IPS DF 19.7 (cell line): ENCODE measurements around the gene KCNH6.

Source experiments
- DNase-seq: peaks from one replicate; pipeline ENCODE4 v3.0.0-alpha.2; 2013; ENCODE audit warnings: low read depth, low spot score

The KCNH6 gene

GRCh38 chr17:63533433-63534077, 10.4 kb downstream of the KCNH6 start:
- no peak for DNase-seq

- DNase-seq: no peak
These were observed 11.0 kb downstream of the KCNH6 start for GRCh38 chr17:63534078-63534570.

GRCh38 chr17:63534816-63535455, 11.8 kb downstream of the KCNH6 start:
- DNase-seq: no peak

- DNase-seq: no peak
These were observed 12.5 kb downstream of the KCNH6 start for GRCh38 chr17:63535640-63536039.

GRCh38 chr17:63537001-63537400, 13.8 kb downstream of the KCNH6 start:
- no peak for DNase-seq

- DNase-seq: no peak
These were observed 15.0 kb downstream of the KCNH6 start for GRCh38 chr17:63537991-63538692.

GRCh38 chr17:63538693-63539595, 15.8 kb downstream of the KCNH6 start:
- DNase-seq: no peak

- DNase-seq: no peak
These were observed 17.4 kb downstream of the KCNH6 start for GRCh38 chr17:63540590-63540989.

- no peak for DNase-seq
These were observed 19.0 kb downstream of the KCNH6 start for GRCh38 chr17:63542218-63542545.

- DNase-seq: no peak
These were observed 20.0 kb downstream of the KCNH6 start for GRCh38 chr17:63542942-63543821.

GRCh38 chr17:63543822-63544420, 20.8 kb downstream of the KCNH6 start:
- no peak for DNase-seq

GRCh38 chr17:63544467-63545301, 21.5 kb downstream of the KCNH6 start:
- DNase-seq: no peak

GRCh38 chr17:63546308-63547082, 23.3 kb downstream of the KCNH6 start:
- DNase-seq: no peak

- no peak for DNase-seq
These were observed 23.9 kb downstream of the KCNH6 start for GRCh38 chr17:63547083-63547523.

GRCh38 chr17:63549289-63549945, 26.3 kb downstream of the KCNH6 start:
- DNase-seq: no peak

- DNase-seq: peak; percentile 99
These were observed 27.0 kb downstream of the KCNH6 start, which contains the start of gene DCAF7 for GRCh38 chr17:63549946-63550816. TSS of gene DCAF7 (plus strand) at chr17:63550477. CDS start at chr17:63550678, 201 bp downstream.
